Measurements from ENCODE around the gene ASIC3.

DNA sequence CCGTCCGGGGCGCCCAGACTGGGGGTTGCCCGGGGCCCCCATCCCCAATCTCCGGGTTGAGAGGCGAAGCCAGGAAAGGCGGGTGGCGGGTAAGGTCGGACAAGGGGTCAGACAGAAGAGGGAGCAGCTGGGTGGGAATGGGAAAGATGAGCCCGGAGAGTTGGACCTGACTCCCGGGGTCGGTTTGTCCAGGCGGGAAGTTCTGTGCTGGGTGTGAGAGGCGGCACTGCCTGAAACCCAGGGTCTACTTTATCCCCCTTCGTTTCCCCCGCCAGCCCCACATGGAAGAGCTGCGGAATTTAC is 11.7 kb downstream of the ASIC3 start:
- TF ChIP-seq, protein P1, sequence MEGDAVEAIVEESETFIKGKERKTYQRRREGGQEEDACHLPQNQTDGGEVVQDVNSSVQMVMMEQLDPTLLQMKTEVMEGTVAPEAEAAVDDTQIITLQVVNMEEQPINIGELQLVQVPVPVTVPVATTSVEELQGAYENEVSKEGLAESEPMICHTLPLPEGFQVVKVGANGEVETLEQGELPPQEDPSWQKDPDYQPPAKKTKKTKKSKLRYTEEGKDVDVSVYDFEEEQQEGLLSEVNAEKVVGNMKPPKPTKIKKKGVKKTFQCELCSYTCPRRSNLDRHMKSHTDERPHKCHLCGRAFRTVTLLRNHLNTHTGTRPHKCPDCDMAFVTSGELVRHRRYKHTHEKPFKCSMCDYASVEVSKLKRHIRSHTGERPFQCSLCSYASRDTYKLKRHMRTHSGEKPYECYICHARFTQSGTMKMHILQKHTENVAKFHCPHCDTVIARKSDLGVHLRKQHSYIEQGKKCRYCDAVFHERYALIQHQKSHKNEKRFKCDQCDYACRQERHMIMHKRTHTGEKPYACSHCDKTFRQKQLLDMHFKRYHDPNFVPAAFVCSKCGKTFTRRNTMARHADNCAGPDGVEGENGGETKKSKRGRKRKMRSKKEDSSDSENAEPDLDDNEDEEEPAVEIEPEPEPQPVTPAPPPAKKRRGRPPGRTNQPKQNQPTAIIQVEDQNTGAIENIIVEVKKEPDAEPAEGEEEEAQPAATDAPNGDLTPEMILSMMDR (IDR thresholded peaks at IDR 0.05): peak in 1 of 7 experiments; percentile 1
- no peak for TF ChIP-seq EP300 (IDR thresholded peaks at IDR 0.05)

Measured in stomach (tissue), 4 donors.